HL-60/S4 treated with phorbol 12-myristate 13-acetate at 8.2 ng/mL for 4 days and 3 days (cell line): ENCODE measurements around the gene ILK.

Experiments used
- in situ Hi-C: fragments of 300-500 bp; cut with MboI; formaldehyde crosslinking; loops from 2 replicates; pipeline ENCODE4 v1.15.0; 2022; ENCODE audit warnings: low sequenced_read_pairs

ILK gene

DNA sequence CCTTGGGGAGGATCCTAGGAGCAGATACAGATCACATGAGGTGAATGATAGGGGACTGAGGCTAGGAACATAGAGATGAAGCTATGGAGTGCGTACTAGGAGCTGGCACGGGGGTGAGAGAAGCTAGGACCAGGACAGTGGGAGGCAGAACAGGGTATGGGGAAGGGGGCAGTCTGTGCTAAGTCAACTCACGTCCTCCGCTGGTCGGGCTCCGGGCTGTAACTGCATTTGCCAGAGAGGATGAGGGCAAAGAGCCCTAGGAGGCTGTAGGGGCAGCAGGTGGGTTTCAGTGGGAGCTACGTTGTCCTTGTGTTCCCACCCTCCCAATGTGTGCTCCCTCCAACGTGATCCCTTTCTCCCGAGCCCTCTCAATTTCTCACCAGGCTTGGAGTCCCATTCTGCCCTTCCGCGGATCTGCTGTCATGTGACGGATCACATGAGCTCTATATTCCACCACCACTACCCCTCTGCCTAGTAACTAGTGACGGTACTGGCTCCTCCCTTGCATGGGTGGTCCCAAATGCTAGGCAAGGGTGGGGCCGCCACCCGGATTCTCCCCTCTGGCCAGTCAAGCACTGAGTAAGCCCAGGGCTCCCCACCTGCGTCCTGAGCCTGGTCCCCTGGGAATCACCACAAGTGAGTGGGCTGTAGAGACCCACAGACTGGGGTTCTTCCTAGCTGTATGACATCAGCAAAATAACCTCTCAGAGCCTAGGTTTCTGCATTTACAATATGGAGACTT lies 15.6 kb downstream of the ILK start, which contains the start of gene TPP1:
TPP1 (minus strand) TSS at position 419 of the 742 bp plus-strand sequence; CDS start at position 397, 22 bp downstream.
- in situ Hi-C loops, result no loop called here

DNA sequence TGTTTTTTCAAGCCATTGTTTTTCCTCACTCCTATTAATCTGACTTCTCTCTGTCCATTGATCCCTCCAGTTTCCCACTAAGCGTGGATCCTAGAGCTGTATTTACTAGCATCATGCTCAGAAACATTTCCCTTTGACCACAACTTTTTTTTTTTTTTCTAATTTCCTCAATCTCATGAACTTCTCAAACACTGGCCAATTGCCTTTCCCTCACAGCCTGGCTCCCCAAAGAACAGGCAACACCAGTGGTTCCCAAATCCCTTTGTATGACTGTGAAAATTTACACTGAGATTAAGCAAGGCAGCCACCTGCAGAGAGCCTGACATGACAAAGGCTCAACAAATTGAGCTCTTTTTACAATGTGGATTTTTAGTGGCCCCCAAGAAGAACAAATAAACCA lies 17.1 kb downstream of the ILK start:
- in situ Hi-C loops, result no loop called here

DNA sequence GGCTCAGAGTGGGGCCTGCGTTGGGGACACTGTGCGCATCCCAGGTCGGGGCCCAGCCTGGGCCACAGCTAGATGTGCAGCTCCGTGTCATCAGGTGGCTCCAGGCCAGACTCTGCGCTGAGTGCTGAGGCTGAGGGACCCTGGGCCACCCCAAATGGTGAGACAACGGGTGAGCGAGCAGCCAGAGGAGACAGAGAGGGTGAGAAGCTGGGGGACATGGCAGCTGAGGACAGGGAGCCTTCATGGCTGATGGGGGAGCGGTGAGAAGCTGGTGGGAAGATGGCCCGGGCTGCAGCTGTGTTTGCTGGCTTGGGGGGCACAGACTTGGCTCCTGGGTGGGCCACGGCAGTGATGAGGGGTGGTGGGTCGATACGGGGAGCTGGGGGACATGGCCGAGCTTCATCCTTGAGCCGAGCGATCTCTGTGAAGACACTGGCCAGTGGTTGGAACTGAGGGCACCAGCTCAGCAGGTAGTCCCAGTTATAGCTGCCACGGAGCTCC lies 18.2 kb downstream of the ILK start:
- in situ Hi-C loops, result no loop called here

DNA sequence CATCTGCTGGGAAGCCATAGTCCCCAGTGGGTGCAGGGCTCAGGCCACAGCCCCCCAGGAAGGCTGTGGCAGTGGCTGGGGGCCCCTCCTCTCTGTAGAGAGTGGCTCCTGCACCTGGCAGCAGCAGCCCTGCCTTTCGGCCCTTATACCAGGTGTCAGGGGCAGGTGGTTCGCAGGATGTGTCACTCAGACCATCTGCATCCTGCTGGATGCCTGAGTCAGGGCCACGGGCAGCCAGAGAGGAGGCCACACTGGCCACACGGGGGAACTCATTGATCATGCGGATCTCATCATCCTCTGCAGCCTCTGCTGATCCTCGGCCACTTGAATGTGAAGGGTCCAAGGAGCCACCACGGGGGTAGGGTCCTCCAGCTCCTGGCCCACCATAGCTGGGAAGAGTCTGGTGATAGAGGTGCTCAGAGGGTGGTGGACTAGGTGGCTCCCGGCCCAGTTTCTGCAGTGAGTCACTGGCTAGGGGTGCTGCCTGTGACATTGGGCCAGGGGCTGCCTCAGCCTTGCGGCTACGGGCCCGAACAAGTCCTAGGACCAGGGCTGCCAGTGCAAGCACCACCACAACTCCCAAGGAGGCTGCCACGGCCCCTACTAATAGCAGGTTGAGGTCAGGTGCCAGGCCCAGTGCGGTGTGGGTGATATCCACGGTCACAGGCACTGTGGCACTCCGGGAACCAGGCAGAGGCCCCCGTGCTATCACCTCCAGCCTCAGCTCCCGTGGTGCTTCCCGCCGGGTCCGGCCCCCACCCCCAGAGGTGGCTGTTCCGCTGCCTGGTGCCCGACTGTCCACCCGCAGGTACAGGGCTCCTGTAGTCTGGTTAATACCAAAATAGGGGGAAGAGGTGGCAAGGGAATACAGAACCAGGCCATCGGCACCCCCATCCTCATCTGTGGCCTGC lies 18.9 kb downstream of the ILK start:
- in situ Hi-C loops, result no loop called here

DNA sequence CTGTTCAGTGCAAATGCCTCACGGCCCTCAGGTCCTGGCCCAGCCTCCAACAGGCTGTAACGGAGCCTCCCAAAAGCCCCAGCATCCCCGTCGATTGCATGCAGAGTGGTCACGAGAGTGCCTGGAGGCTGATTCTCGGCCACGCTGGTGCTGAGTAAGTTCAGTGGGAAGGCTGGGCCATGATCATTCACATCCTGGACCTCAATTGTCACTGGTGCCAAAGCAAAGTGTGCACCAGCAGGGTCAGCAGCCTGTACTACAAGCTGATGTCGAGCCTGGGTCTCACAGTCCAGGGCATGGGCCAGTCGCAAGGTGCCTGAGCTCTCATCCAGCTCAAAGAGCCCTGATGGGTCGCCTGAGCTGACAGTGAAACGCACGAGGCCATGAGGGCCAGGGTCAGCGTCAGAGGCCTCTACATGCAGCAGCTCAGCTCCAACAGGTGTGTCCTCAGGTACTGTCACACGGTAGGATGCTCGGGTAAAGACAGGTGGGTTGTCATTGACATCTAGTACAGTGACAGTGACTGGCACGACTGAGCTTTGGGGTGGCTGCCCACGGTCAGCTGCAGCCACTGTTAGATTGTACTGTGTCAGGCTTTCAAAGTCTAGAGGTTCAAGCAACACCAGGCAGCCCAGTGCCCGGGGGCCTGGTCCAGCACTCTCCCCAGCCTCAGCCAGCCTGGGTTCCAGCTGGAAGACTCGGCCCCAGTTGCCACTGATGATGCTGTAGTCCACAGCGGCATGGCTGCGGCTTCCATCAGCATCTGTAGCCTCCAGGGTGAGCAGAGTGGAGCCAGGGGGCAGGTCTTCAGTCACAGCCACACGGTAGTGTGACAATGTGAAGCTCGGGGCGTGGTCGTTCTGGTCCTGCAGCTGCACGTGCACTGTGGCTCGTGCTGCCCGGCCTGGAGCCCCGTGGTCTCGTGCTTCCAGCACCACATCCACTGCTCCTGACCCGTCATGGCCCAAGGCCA lies 20.1 kb downstream of the ILK start:
- in situ Hi-C loops, result no loop called here

DNA sequence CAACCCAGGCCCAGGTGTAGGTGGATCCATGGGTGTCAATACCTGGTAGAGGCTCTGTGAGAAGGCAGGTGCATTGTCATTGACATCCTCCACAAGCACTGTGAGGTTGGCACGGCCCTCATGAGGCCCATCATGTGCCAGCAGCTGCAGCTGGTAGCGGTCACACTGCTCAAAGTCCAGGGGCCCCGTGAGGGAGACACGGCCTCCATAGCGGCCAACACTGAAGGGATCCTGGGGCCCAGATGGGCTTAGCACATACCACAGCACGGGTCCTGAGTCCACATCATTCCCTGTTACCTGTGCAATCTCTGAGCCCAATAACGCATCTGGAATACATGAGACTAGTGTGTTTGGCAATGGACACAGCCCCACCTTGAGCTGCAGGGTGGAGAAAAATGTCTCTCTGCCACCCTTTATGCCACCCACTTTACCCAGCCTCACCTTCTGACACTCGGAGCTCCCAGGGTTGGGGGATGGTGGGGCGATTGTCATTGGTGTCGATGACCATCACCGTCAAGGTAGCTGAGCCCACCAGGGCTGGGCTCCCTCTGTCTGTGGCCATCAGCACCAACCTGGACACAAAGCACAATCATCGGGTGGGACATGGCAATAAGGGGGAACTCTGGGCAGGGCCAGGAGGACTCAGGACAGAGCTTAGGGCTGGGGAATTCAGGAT lies 21.7 kb downstream of the ILK start:
- in situ Hi-C loops, result no loop called here

DNA sequence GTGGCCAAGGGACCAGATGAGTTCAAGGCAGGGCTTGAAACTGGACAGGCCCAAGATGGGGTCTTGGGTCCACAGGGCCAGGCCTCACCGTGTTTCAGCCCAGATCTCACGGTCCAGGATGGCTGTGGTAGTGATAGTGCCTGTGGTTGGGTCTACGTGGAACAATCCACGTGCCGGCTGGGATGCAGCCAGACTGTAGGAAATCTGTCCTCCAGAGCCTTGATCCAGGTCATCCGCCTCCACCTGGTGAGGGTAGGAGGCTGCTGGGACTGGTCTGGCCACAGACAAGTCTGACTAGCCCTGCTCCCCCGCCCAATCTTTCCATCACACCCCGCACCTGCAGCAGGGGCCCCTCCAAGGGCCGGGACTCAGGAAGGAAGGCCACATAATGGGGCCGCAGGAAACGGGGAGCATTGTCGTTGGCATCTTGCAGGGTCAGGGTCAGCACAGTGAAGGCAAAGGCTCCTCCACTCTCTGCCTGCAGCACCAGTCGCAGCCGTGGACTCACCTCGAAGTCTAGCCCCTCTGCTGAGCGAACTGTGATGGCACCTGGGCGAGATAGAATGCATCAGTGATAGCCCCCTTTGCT lies 22.4 kb downstream of the ILK start:
- in situ Hi-C loops, result no loop called here

DNA sequence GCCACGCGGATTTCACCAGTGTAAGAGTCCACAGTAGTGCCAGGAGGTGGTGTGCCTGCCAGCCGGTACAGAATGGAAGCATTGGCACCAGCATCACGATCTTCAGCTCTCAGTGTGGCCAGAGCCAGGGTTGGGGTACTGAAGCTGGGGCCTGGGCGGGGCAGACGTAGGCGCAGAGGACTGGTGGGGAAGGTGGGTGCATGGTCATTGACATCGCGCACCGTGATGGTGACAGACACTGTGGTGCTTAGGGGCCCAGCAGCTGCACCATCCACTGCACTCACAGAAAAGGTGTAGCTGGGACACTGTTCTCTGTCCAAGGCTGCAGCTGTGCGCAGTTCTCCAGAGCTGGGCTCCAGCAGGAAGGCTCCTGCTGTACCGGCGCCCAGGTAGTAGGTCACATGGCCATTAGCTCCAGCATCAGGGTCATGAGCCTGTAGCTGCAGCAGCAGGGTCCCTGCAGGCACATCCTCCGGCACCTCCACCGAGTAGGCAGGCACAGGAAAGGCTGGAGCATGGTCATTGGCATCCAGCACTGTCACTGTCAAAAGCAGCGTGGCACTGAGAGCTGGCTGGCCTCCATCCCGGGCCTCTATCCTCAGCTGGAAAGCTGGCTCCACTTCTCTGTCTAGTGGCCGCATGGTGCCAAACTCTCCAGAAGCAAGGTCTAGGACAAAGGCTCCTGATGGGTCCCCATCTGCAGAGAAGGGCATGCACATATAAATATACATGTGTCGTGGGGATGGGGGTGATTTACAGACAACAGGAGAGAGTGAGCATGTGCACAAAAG lies 23.6 kb downstream of the ILK start:
- in situ Hi-C loops, result no loop called here

DNA sequence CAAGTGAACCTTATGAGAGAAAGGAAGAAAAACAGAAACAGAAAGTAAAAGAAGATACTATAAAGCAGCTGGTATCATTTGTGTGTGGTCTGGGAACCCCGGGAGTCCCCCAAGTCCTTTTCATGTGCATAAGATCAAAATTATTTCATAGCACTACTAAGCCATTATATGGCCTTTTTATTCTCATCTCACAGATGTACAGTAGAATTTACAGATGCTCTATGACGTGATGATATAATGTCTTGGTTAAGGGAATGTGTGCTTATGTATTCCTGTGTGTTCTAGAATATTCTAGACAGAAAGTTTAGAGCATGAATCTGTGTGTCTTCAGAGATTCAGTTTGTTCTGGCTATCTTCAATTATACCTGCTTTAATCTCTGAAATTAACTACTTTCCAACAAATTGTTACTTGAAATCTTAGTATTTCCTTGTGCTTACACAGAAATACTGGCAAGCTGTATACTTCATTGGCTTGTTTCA lies 24.2 kb downstream of the ILK start:
- in situ Hi-C loops, result no loop called here

DNA sequence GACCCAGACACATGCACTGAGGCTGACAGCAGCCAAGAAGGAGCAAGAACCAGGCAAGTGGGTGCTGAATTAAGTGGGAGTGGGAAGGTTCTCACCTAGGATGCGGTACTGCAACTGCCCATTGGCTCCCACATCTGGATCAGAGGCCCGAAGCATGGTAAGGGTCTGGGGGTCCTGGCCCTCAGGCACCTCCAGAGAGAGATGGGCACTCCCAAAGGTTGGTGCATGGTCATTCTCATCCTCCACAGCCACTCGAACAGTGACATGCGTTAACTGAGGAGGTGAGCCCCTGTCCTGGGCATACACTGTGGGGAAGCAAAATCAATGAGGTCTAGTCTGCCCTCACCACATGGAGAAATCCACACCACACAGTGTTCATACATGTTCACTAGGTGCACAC lies 25.0 kb downstream of the ILK start:
- in situ Hi-C loops, result no loop called here

DNA sequence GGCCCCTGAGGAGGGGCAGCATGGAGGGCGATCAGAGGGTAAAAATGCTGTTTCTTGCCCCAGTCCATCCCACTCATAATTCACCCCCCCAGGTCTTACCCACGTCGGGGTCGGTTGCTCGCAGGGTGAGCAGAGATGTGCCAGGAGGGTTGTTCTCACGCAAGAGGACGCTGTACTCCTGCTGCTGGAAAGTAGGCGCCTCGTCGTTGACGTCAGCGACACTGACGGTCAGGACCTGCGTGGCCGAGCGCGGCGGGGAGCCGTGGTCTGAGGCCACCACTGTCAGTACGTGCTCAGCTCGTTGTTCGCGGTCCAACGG lies 26.0 kb downstream of the ILK start:
- in situ Hi-C loops, result no loop called here

DNA sequence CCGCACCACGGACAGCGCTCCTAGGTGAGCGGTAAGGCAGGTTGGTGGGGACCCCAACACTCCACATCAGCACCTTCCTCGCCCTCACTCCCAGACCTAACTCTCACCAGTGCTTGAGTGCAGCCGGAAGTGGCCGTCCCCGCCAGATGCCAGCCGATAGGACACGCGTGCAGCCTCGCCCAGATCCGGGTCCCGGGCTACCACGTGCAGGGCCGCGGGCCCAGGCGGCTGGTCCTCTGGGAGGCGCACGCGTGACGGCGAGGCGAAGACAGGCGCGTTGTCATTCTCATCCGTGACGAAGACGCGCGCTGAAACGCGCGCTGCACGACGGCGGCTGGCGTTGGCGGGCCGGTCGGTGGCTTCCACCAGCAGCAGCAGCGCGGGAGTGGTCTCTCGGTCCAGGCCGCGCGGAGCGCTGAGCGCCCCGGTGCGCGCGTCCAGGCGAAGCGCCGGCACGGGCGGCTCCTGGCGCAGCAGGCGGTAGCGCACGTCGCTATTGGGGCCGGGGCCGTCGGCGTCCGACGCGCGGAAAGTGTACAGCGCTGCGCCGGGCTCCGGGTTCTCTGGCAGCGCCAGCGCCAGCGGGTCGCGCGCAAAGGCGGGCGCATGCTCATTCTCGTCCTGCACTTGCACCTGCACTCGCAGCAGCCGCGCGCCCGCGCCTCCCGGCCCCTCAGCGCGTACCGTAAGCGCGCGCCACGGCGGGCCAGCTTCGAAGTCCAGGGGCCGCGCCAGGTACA lies 26.5 kb downstream of the ILK start:
- in situ Hi-C loops, result no loop called here

DNA sequence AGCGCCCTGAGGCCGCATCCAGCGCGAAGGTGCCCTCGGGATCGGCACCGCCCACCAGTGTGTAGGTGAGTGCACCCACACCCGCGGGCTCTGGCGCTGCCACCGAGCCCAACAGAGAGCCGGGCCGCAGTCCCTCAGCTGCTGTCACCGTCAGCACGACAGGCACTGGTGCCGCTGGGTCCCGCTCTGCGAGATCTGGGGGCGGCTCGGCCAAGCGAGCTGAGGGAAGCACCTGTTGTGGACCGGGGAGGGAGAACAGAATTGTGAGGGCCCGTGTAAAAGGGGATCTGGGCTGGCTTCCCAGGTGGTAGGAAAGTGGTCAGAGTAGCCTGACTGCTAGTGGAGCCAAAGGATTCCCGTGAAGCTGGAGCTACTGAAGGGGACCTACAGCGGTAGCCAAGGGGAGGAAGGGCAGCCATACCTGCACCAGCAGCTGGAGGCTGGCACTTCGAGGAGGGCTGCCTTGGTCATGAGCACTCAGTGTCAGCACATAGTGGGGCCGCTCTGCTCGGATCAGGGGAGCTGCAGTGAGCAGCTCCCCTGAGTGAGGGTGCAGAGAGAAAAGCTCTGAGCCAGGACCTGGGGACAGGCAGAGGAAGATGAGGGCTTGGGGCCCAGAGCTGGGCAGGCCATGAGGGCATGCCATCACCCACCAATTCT lies 27.2 kb downstream of the ILK start:
- in situ Hi-C loops, result no loop called here

DNA sequence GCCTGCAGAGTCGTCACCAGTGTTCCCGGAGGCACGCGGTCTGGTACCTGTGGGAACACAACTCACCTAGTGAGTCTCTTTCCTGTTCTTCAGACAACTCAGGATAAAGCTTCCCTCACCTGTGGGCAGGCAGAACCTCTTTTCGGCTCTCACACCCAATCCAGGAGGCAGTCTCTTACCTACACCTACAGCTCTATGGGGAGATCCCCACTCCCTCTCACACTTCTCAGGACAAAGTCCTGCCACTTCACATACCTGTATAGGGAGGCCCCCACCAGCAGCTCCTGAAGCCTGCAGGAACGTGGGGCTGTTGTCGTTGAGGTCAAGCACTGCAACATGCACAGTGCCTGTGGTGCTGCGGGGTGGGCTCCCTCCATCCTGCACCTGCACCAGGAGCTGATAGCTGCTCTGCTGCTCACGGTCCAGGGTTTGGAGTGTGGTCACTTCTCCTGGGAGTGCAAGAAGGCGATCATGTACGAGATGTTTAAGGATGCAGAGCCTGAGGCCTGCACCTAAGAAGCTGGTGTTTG lies 27.9 kb downstream of the ILK start:
- in situ Hi-C loops, result no loop called here

DNA sequence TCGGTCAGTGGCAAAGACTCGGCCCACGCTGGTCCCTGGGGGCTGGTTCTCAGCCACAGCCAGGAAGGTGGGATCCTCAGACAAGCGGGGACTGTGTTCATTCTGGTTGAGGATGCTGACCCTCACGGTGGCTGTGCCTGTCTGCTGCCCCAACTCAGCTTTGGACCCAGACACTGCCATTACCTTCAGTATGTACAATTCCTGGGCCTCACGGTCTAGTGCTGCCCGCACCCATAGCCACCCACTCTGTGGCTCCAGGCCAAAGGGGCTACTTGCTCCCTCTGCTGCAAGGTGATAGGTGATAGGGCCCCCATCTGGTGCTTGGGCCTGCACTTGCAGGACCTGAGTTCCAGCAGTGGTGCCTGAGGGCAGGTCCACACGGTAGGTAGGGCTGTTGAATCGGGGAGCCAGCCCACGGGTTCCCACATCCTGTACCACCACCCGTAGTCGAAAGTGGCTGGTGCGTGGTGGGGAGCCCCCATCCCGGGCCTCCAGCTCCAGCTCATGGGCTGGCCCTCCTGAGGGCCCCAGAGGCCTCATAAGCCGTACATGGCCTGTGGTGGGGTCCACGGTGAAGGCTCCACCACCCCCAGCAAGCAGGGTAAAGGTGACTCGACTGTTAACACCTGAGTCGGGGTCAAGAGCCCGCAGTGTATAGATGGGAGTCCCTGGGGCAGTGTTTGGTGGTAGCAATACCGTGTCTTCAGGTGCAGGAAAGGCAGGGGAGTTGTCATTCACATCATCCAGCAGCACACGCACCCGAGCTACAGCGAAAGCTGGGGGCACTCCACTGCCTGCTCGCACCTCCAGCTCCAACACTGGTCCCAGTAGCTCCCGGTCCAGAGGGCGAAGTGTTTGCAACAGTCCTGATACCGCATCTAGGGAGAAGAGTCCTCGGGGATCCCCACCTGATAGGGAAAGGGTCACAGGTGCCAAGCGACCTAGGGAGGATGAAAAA lies 28.8 kb downstream of the ILK start:
- in situ Hi-C loops, result no loop called here
